Erythroblast (primary cell): ENCODE measurements around the gene CREM.

Experiments used
- GATA1 ChIP-seq: IDR thresholded peaks from 2 replicates; pipeline ENCODE4 v1.6.1; 2011; ENCODE audit warnings: low read depth, mild to moderate bottlenecking, control low read depth, low read length, moderate library complexity
- POLR2A ChIP-seq: IDR thresholded peaks from 2 replicates; pipeline ENCODE4 v1.6.1; 2011; ENCODE audit warnings: mild to moderate bottlenecking, low read length

DNA sequence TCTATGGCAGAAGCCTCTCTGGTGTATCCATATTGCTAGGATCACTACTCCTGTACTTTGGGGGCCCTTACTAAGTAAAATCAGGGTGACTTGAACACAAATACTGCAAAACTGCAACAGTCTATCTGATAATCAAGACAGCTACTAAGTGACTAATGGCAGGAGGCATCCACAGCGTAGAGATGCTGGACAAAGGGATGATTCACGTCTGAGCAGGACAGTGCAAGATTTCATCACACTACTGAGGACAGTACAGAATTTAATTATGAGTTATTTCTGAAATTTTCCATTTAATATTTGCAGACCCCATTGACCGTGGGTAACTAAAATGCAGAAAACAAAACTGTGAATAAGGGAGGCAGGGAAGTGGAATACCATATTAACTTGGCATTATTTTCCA, 46.9 kb upstream of the CREM start:
- no peak for TF ChIP-seq POLR2A
- TF ChIP-seq GATA1: no peak
